Fibroblast of skin of left biceps (primary cell): ENCODE measurements around the gene KTN1.
A peak's percentile ranks its signal among the peaks of the same experiment; 100 is the strongest.

Experiments used
- DNase-seq, 2 experiments: peaks; one replicate each; pipeline ENCODE4 v3.0.0-alpha.2; 2013; ENCODE audit warnings: low read depth in 2 of 2

The KTN1 gene, protein sequence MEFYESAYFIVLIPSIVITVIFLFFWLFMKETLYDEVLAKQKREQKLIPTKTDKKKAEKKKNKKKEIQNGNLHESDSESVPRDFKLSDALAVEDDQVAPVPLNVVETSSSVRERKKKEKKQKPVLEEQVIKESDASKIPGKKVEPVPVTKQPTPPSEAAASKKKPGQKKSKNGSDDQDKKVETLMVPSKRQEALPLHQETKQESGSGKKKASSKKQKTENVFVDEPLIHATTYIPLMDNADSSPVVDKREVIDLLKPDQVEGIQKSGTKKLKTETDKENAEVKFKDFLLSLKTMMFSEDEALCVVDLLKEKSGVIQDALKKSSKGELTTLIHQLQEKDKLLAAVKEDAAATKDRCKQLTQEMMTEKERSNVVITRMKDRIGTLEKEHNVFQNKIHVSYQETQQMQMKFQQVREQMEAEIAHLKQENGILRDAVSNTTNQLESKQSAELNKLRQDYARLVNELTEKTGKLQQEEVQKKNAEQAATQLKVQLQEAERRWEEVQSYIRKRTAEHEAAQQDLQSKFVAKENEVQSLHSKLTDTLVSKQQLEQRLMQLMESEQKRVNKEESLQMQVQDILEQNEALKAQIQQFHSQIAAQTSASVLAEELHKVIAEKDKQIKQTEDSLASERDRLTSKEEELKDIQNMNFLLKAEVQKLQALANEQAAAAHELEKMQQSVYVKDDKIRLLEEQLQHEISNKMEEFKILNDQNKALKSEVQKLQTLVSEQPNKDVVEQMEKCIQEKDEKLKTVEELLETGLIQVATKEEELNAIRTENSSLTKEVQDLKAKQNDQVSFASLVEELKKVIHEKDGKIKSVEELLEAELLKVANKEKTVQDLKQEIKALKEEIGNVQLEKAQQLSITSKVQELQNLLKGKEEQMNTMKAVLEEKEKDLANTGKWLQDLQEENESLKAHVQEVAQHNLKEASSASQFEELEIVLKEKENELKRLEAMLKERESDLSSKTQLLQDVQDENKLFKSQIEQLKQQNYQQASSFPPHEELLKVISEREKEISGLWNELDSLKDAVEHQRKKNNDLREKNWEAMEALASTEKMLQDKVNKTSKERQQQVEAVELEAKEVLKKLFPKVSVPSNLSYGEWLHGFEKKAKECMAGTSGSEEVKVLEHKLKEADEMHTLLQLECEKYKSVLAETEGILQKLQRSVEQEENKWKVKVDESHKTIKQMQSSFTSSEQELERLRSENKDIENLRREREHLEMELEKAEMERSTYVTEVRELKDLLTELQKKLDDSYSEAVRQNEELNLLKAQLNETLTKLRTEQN (N-terminal part only)

DNA sequence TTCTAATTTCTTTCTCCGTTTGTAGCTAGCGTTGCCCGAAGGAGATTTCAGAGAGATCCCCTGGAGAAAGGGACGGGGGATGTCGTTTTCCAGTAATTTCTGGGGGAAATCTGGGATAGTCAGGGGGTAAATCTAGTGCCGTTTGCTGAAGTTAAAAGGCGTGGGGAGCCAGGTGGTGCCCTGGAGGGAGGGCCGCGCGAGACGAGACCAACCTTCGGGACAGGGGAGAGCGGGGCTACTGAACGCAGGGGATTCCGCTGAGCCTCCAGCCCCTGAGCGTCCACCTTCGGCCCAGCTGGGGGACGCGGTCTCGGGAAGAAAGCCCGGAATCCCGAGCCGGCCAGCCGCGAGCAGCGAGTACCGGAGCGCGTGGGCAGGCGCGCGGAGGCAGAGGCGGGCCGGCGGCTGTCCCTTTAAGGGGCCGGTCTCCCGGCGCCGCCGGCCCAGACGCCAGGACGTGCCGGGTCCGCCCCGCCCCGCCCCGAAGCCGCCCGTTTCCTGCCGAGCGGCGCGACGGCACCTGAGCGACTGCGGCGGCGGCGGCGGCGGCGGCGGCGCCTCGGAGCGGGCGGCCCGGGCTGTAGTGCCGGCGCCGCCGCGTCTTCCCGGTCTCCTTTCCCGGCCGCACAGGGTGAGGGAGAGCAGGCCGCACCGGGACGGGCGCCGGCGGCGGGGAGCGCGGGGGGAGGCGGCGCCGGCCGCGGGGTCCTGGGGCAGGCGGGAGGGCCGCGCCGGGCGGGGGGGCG lies at the start of gene KTN1:
Gene KTN1 (plus strand): TSS at position 484 of the 746 bp plus-strand sequence. CDS start 31,842 bp downstream, outside the sequence.
- peak in 1 of 2 experiments; percentile 48 for DNase-seq

DNA sequence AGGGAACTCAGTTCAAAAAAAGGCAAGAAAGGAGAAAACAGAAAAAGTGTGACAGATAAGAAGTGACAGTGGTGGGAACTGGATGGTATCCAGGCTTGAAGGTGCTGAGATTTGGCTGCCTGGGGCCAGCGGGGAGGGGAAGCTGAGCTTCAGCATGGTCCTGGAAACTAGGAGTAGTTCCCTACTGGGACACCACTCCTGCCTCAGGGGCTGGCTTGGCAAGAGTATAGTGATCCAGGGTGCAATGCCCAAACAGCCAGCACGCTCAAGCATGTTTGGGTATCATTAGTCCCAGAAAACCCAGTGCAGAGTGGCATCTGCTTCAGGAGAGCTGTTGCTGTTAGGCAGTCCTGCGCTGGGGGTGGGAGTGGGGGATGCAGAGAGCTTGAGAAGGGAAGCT lies 49.5 kb upstream of the KTN1 start:
- DNase-seq = no peak

DNA sequence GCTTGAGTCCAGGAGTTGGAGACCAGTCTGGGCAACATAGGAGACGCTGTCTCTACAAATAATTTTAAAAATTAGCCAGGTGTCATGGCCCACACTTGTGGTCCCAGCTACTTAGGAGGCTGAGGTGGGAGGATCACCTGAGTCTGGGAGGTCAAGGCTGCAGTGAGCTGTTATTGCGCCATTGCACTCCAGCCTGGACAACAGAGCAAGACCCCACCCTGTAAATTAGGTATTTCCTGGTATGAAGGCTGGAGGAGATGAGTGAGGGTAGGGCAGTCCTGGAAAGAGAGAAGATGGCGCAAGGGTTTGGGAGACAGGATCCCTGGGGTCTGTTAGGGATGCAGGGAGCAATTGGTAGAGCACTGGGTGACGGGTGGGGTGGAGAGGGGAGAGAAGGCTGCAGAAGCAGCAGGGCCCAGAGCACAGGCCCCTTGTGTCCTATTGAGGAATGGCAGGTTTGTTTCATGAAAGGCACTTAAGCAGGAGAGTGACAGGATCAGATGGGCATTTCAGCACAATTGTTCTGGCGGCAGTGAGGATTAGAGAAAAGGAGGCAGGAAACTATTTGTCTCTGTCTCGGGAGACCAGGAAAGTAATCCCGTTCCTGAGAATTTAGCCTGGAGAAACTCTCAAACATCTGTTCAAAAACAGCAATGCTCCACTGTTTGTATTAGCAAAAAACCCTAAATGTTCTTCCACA lies 47.2 kb upstream of the KTN1 start:
- DNase-seq = no peak

DNA sequence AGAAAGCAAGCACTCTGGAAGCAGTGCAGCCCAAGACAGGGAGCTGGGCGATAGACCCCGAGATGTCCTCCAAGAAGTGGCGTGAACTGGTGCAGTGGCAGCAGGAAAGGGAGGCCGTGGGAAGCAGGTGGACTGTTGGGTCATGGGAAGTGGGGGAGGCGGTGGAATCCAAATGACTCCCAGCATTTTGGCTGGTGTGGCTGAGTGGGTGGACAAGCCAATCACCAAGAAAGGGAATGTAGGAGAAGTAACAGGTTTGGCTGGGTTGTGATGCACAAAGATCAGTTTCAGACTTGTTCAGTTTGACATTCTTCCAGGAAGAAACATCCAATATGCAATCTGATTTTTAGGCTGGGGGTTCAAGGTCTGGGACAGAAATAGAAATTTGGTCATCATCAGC lies 46.0 kb upstream of the KTN1 start:
- no peak for DNase-seq

DNA sequence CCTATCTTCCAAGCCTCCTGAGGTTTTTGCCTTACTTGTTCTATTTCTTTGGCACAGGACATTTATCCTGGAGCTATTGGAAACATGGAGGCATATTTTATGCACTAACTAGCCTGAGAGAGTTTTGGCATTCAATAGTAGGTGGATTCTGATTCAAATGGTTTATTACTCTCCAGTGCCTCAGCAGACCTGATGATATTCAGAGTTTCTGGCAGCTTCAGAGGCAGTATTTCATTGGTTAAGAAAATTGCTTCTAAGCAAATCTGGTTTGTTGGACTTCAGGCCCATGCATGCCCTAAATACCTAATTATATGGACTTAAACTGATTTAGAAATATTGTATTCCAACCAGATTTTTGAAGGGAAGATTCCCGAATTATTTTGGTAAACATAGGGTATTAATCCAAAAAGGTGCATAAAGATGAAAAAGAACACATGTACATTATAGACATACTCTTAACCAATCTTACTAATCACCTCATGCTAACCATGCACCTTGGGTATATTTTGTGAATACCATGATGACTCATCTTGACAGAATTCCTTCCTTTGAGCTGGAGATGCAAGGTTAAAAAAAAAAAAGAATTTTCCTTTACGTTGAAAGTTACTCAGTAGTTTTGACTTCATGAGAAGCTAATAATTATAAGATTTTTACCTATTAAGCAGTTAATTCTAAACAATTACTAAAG lies 44.3 kb upstream of the KTN1 start:
- DNase-seq = no peak

DNA sequence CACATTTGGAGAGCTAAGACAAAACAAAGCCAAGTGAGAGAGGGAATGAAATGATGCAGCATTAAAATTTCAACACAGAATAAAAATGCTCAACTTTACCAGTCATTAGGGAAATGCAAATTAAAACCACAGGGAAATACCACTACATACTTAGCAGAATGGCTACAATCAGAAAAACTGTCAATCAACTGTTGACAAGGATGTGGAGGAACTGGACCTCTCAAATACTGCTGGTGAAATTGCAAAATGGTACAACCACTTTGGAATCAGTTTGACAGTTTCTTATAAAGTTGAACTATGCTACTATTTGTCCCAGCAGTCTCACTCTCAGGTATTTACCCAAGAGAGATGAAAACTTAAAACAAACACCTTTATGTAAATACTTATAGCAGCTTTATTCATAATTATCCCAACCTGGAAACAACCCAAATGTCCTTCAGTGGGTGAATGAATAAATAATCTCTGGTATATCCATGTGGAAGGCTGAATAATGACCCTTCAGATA lies 43.8 kb upstream of the KTN1 start:
- no peak for DNase-seq

DNA sequence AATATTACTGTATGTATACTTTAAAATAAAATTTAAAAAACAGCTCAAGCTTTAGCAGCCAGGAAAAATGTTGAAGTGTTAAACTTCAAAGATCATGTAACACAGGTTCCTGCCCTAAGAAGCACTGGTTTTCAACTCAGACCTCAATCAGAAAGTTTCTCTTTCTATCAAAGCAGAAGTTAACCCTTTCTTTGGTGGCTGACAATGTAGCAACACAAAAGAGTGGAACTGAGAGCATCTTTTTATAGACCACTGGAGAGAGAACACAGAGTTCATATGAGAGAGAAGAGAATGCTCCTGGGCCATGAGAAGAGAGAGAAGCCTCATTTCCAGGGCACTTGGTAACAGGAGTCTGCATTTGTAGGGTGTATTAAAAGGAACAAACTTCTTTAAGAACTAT lies 42.2 kb upstream of the KTN1 start:
- DNase-seq = no peak

DNA sequence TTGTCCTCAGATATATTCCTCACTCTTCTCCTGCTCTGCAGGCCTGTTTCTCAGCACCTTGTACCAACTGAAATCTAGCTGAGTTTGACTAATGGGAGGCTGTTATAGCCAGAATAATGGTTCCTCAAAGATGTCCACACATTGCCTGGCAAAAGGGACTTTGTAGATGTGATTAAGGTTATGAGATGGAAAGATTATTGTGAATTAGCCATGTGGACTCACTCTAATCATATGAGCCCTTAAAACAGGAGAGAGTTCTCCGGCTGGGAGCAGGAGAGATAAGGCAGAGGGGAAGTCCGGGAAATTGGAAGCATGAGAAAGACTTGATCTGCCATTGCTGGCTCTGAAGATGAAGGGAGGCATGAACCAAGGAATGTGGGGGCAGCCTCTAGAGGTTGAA lies 40.0 kb upstream of the KTN1 start:
- DNase-seq = no peak

DNA sequence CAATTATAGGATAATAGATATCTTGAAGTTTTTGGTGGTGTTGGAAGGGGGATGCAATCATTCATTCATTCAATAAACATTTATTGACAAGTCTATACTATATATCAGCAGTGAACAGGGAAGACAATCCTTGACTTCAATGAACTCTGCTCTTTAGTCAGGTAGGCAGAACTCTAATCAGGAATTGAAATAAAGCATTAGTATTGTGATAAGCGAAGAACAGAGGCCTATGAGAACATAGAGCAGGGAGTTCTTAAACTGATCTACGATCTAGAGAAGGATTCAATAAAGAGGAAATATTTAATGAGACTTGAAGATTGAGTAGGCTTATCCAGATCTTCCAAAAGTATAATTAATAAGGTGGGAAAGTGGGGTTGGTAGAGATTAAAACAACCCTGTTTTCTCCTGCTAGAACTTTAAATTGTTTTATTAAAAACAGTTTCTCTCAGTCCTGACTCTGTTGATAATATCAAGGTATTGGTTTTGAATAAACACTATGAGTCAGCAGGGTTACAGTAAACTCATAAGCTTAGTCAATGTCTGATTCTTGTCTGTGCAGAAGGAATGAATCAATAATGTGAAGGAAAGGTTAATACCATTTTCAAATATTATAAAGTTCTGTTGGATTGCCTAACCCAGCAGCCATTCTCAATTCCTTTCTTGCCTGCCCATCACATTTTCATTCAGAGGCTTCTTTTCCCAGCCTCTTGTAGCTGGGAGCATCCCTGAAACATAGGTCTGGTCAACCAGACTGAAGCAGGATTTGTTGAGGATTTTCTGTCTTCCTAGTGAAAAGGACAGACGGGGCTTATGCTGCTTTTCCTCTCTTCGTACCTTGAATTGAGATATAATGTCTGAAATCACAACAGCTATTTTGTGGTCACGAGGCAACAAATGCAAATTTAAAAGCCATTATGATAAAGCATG lies 38.9 kb upstream of the KTN1 start:
- no peak for DNase-seq

DNA sequence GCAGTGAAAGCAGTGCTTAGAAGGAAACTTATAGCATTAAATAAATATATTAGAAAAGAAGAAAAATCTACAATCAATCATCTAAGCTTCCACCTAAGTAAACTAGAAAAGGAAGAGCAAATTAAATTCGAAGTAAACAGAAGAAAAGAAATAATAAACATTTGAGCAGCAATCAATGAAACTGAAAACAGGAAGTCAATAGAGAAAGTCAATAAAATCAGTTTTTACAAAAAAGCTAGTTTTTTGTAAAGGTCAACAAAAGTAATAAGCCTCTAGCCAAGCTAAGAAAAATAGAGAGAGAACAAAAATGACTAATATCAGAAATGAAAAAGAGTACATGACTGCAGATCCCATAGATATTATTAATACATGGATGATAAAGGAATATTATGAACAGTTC lies 34.2 kb upstream of the KTN1 start:
- no peak for DNase-seq

DNA sequence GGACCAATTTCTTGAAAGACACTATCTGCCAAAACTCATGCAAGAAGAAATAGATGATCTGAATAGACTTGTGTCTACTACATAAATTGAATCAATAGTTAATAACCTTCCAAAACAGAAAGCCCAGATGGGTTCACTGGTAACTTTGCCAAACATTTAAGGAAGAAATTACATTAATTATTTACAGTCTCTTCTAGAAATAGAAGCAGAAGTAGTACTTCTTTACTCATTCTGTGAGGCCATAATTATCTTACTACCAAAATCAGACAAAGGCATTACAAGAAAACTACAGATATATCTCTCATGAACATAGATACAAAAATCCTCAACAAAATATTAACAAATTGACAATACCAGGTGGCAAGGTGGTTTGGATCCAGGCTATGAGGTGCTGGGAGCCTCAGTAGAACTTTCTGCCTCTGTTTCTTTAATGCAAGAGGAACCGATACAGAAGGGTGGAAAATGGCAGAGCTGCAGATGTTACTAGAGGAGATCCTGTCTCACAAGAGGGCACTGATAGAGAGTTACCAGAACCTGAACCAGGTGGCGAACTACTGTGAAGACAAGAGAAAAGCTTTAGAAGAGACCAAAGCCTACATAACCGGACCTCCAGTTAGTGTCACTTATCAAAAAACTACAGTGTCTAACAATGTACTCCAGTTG lies 33.7 kb upstream of the KTN1 start:
- no peak for DNase-seq

DNA sequence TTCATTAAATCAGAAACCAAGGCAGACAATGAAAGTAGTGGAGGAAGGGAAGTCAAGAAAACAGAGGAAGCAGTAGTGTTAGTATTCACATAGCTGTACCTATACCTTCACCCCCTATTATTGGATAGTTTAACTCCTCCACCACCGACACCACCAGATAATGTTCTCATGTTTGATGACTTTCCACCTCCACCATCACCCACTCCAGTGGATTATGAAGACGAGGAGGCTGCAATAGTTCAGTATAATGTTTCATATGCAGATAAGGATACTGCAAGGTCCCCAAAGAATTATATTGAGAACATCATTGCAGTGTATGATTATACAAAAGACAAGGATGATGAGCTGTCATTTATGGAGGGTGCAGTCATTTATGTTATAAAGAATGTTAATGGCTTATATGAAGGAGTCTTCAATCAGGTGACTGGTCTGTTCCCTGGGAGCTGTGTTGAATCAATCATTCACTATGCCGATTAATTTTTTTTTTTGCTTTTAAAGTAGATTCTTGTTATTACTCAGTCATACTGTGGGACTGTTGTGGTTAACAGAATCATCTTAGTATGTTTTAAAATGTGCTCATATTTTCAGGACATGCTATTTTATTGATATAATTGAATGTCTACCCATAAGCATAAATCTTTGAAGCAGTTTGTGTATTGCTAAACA lies 32.2 kb upstream of the KTN1 start:
- no peak for DNase-seq

DNA sequence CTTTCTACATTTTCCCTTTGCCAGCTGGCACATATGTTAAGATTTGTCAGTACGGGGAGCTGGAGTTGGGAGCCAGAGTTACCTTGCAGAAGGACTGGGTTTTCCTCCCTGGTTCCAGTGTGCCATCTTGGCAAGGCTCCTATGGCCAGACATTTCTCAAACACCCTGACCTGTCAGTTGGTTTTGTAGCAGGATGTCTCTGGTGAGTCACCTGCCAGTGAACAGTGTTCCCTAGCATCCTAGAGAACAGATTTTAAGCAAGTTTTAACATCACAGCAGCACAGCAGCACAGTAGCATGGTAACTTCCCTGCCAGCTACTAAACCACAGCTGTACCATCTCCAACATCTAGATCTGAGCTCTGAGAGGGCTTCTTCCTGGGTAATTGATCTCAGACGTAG lies 26.2 kb upstream of the KTN1 start:
- DNase-seq = no peak

DNA sequence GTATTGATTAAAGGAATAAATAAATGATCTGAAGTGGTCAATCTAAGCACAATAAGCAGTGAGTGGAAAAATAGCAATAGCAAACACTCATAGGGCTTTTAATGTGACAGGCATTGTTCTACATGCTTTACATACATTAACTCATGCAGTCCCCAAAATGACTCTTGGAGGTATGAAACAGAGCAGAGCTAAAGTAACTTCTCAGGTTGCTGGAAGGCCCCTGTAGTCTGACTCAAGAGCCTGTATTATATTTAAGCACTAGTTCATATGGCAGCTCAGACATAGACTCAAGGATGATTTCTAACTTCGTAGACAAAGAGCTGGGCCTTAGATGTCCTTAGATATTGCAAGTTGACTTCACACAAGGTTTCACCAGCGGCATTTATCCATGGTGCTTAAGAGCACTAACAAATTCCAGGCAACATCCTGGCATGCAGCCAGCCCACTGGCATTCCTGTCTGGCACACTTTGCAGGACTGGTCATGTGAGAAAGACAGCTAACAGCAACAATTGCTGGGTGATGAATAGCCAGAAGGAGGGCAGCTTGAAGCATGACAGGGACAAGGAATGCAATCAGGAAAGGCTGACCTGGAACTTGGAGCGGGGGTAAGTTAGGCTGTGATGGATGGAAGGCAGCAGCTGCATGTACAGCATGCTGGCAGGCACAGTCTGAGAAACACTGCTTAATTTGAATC lies 22.9 kb upstream of the KTN1 start:
- peak; percentile 61 to 65 for DNase-seq

DNA sequence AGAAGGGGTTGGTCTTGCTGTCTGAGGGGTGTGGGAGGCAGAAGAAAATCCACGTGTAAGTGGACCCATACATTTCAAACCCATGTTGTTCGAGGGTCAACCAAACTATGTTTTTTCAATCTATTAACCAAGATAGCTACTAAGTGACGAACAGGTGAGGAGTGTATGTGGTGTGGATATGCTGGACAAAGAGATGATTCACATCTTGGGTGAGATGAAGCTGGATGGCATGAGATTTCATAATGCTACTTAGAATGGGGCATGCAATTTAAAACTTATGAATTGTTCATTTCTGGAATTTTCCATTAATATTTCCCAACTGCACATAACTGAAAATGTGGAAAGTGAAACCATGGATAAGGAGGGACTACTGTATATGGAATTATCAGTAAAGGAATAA lies 17.9 kb upstream of the KTN1 start:
- DNase-seq = no peak

DNA sequence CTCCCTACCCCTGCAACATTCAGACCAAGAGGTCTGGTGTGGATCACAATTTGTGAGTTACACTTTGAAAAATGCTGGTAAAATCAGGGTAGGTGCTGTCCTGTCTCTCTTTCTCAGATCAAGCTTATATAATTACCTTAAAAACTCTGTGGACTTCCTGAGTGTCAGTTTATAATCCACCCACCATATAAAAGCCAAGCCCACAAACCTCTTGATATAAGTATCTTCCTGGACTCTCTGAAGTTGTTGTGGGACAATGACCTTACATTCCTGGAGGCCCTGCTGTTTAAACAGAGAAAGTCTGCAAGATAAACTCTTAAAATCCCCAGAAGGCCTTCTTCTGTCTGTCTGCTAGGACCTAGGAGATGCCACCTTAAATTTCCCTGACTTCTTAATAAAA lies 11.4 kb upstream of the KTN1 start:
- no peak for DNase-seq
